ENCODE measurements around the gene CCDC148.

DNA sequence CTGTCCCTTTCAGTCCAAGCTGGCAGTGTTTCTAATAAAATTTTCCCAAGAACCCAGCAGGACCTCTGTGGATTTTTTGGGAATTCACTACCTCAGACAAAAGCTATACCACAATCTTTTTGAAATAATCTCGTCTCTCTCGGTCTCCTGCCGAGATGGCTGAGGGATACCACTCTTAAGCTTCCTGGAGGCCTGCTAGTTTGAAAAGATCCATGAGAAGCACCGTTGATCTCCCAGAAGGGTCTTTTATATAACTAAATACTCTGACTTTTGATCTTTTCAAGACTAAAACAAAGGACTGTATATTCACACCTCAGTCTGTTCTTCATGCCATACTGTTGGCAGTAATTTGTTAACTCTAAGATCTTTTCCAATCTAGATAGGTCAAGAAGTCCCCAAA is 213.2 kb downstream of the CCDC148 start:
- TF ChIP-seq EZH2 (IDR thresholded peaks at IDR 0.05; ENCODE audit: borderline replicate concordance, low read depth, low read length, severe bottlenecking) (no peak), POLR2A (IDR thresholded peaks at IDR 0.05; ENCODE audit: low read depth, low read length) (no peak), POLR2AphosphoS5 (IDR thresholded peaks at IDR 0.05; ENCODE audit: insufficient read depth, low read depth, low read length) (no peak), FOS (IDR thresholded peaks at IDR 0.05; ENCODE audit: borderline replicate concordance, insufficient read depth, low read length) (no peak), MYC (IDR thresholded peaks at IDR 0.05; ENCODE audit: low read depth, low read length) (no peak), JUN (IDR thresholded peaks at IDR 0.05; ENCODE audit: borderline replicate concordance, insufficient read depth, insufficient read length, low read depth) (no peak), GATA2 (IDR thresholded peaks at IDR 0.05; ENCODE audit: insufficient read depth, insufficient read length, low read depth, low read length) (no peak)
- TF ChIP-seq, protein P1, sequence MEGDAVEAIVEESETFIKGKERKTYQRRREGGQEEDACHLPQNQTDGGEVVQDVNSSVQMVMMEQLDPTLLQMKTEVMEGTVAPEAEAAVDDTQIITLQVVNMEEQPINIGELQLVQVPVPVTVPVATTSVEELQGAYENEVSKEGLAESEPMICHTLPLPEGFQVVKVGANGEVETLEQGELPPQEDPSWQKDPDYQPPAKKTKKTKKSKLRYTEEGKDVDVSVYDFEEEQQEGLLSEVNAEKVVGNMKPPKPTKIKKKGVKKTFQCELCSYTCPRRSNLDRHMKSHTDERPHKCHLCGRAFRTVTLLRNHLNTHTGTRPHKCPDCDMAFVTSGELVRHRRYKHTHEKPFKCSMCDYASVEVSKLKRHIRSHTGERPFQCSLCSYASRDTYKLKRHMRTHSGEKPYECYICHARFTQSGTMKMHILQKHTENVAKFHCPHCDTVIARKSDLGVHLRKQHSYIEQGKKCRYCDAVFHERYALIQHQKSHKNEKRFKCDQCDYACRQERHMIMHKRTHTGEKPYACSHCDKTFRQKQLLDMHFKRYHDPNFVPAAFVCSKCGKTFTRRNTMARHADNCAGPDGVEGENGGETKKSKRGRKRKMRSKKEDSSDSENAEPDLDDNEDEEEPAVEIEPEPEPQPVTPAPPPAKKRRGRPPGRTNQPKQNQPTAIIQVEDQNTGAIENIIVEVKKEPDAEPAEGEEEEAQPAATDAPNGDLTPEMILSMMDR (IDR thresholded peaks at IDR 0.05; ENCODE audit: extremely low read depth in 1 of 2, insufficient read depth in 1 of 2, low read depth in 1 of 2, low read length in 2 of 2): no peak

Measured in endothelial cell of umbilical vein (primary cell).